GM12878 (cell line): ENCODE measurements around the gene PLS3. TPM values are rescaled to one million over a fixed set of nuclear protein-coding genes. Genes with fewer than 3 reads are reported as not detected.

Source experiments
- ATF7 ChIP-seq: fragments of 450-650 bp; IDR thresholded peaks from 2 replicates; pipeline ENCODE4 v1.6.1; 2016; ENCODE audit warnings: low read depth, mild to moderate bottlenecking
- BACH1 ChIP-seq: fragments of 450-650 bp; IDR thresholded peaks from 2 replicates; pipeline ENCODE4 v1.6.1; 2017; ENCODE audit warnings: mild to moderate bottlenecking, borderline replicate concordance
- BRCA1 ChIP-seq: IDR thresholded peaks from 2 replicates; pipeline ENCODE4 v1.6.1; 2011; ENCODE audit warnings: low read depth, low read length, improper control_type of control experiment
- CBX3 ChIP-seq: fragments of 200-600 bp; sonication (generic); IDR thresholded peaks from 2 replicates; pipeline ENCODE4 v1.6.1; 2016; ENCODE audit warnings: low read depth, borderline replicate concordance
- CEBPB ChIP-seq, 2 experiments: fragments of 150-350 bp in 1 of 2; IDR thresholded peaks; 2 replicates each; pipeline ENCODE4 v1.6.1; 2012 to 2014; ENCODE audit warnings: low read depth in 2 of 2, low read length in 2 of 2, borderline replicate concordance in 1 of 2, inconsistent platforms in 1 of 2
- CREB1 ChIP-seq: IDR thresholded peaks from 2 replicates; pipeline ENCODE4 v1.6.1; 2012; ENCODE audit warnings: low read depth, mild to moderate bottlenecking, inconsistent platforms
- IRF4 ChIP-seq: IDR thresholded peaks from 2 replicates; pipeline ENCODE4 v1.6.1; 2011; ENCODE audit warnings: low read depth, low read length
- JUNB ChIP-seq: IDR thresholded peaks from 2 replicates; pipeline ENCODE4 v1.6.1; 2016; ENCODE audit warnings: antibody characterized with exemption, mild to moderate bottlenecking
- JUND ChIP-seq: IDR thresholded peaks from 2 replicates; pipeline ENCODE4 v1.6.1; 2012; ENCODE audit warnings: low read depth, mild to moderate bottlenecking, low read length, improper control_type of control experiment, moderate library complexity
- MAX ChIP-seq: IDR thresholded peaks from 2 replicates; pipeline ENCODE4 v1.6.1; 2012; ENCODE audit warnings: low read depth, low read length, improper control_type of control experiment
- NFIC ChIP-seq: IDR thresholded peaks from 2 replicates; pipeline ENCODE4 v1.6.1; 2012; ENCODE audit warnings: low read depth, mild to moderate bottlenecking, inconsistent platforms, low read length, moderate library complexity
- NR2F1 ChIP-seq: fragments of 450-650 bp; conservative IDR thresholded peaks from 2 replicates; pipeline ENCODE4 v1.6.1; 2017; ENCODE audit warnings: mild to moderate bottlenecking
- PAX5 ChIP-seq: IDR thresholded peaks from 2 replicates; pipeline ENCODE4 v1.6.1; 2011; ENCODE audit warnings: low read depth, low read length, borderline replicate concordance
- POLR2AphosphoS2 ChIP-seq: IDR thresholded peaks from 2 replicates; pipeline ENCODE4 v1.6.1; 2011; ENCODE audit warnings: low read depth, mild to moderate bottlenecking, low read length, improper control_type of control experiment, moderate library complexity
- POLR2AphosphoS5 ChIP-seq: IDR thresholded peaks from 2 replicates; pipeline ENCODE4 v1.6.1; 2011; ENCODE audit warnings: mild to moderate bottlenecking, low read length, inconsistent platforms
- SIN3A ChIP-seq: IDR thresholded peaks from 2 replicates; pipeline ENCODE4 v1.6.1; 2012; ENCODE audit warnings: low read depth, low read length, improper control_type of control experiment
- SMARCA5 ChIP-seq: fragments of 450-650 bp; IDR thresholded peaks from 2 replicates; pipeline ENCODE4 v1.6.1; 2017; ENCODE audit warnings: mild to moderate bottlenecking
- SMC3 ChIP-seq: IDR thresholded peaks from 2 replicates; pipeline ENCODE4 v1.6.1; 2011; ENCODE audit warnings: low read length, improper control_type of control experiment, borderline replicate concordance
- SREBF1 ChIP-seq: IDR thresholded peaks from 2 replicates; pipeline ENCODE4 v1.6.1; 2012; ENCODE audit warnings: mild to moderate bottlenecking, low read length
- TAF1 ChIP-seq: IDR thresholded peaks from 2 replicates; pipeline ENCODE4 v1.6.1; 2011; ENCODE audit warnings: mild to moderate bottlenecking, low read depth, low read length, borderline replicate concordance
- WRNIP1 ChIP-seq: IDR thresholded peaks from 2 replicates; pipeline ENCODE4 v1.6.1; 2011; ENCODE audit warnings: low read depth, low read length, improper control_type of control experiment, borderline replicate concordance
- YY1 ChIP-seq: IDR thresholded peaks from 2 replicates; pipeline ENCODE4 v1.6.1; 2011; ENCODE audit warnings: low read depth, mild to moderate bottlenecking, low read length
- ZBTB4 ChIP-seq: fragments of 450-650 bp; formaldehyde crosslinking; IDR thresholded peaks from 2 replicates; pipeline ENCODE4 v1.4.0; 2022; ENCODE audit warnings: mild to moderate bottlenecking, moderate library complexity
- ZNF207 ChIP-seq: fragments of 450-650 bp; IDR thresholded peaks from 2 replicates; pipeline ENCODE4 v1.6.1; 2014; ENCODE audit warnings: antibody characterized with exemption, mild to moderate bottlenecking, borderline replicate concordance
- ZSCAN29 ChIP-seq: fragments of 450-650 bp; IDR thresholded peaks from 2 replicates; pipeline ENCODE4 v1.6.1; 2017; ENCODE audit warnings: mild to moderate bottlenecking, moderate library complexity
- polyA plus RNA-seq, 11 experiments: library from polyadenylated mRNA; depleted of rRNA in 4 of 11; unstranded in 6 of 11; stranded (reverse) in 5 of 11; fragments of >200 nt; fragmentation: Nextera tagmentation in 4 of 11; fragmentation: Illumina TruSeq in 1 of 11; extraction: Ambion mirVana in 4 of 11; extraction: Trizol in 1 of 11; gene quantifications; 1 replicate in 1 of 11; 2 replicates in 10 of 11; pipeline versions ENCODE4 v1.2.1 to v1.2.3, GENCODE V29; 2011 to 2016; ENCODE audit warnings: inconsistent platforms in 2 of 11, missing spikeins in 2 of 11, low read depth in 1 of 11
- total RNA-seq, 4 experiments: library from RNA; depleted of rRNA in 3 of 4; stranded (reverse); fragments of >200 nt in 3 of 4; fragmentation: Illumina TruSeq in 1 of 4; extraction: Trizol in 1 of 4; gene quantifications; 2 replicates each; pipeline versions ENCODE4 v1.2.1 to v1.2.3, GENCODE V29; 2013 to 2021
- TF ChIP-seq, protein P1 (sequence below): fragments of 450-650 bp; conservative IDR thresholded peaks from 2 replicates; pipeline ENCODE4 v1.6.1; 2017; ENCODE audit warnings: mild to moderate bottlenecking, moderate library complexity
- TF ChIP-seq, protein P2 (sequence below): fragments of 450-650 bp; IDR thresholded peaks from 2 replicates; pipeline ENCODE4 v1.6.1; 2017; ENCODE audit warnings: low read depth, mild to moderate bottlenecking, moderate library complexity

The PLS3 gene
- total and polyA plus RNA-seq, 10 of the 15 experiments (the other 5 are each of a cell fraction or from before 2014, with no cell fraction given): 47.6 to 236 (median 174) TPM

GRCh38 chrX:115616943-115617563, 56.1 kb downstream of the PLS3 start (continued):
- no peak for TF ChIP-seq YY1
- TF ChIP-seq JUNB: peak; percentile 89
- no peak for TF ChIP-seq SMARCA5
- peak in 1 of 2 experiments; percentile 77; a peak in 1 of 4 replicates for TF ChIP-seq CEBPB (IDR thresholded peaks at IDR 0.05; ENCODE audit: borderline replicate concordance in 1 of 2, low read depth in 2 of 2, low read length in 2 of 2)
- TF ChIP-seq IRF4: peak; percentile 76
- peak; percentile 57; the same call in 1 of the 2 replicates for TF ChIP-seq ATF7
- TF ChIP-seq ZSCAN29: no peak
- TF ChIP-seq MAX: no peak
- TF ChIP-seq SREBF1: no peak
- TF ChIP-seq ZNF207: no peak
- no peak for TF ChIP-seq POLR2AphosphoS2
- no peak for TF ChIP-seq BRCA1
- no peak for TF ChIP-seq WRNIP1
- no peak for TF ChIP-seq ZBTB4 (CRISPR knock-in tag)
- TF ChIP-seq CREB1: no peak
- TF ChIP-seq, protein P1, sequence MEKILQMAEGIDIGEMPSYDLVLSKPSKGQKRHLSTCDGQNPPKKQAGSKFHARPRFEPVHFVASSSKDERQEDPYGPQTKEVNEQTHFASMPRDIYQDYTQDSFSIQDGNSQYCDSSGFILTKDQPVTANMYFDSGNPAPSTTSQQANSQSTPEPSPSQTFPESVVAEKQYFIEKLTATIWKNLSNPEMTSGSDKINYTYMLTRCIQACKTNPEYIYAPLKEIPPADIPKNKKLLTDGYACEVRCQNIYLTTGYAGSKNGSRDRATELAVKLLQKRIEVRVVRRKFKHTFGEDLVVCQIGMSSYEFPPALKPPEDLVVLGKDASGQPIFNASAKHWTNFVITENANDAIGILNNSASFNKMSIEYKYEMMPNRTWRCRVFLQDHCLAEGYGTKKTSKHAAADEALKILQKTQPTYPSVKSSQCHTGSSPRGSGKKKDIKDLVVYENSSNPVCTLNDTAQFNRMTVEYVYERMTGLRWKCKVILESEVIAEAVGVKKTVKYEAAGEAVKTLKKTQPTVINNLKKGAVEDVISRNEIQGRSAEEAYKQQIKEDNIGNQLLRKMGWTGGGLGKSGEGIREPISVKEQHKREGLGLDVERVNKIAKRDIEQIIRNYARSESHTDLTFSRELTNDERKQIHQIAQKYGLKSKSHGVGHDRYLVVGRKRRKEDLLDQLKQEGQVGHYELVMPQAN: no peak
- TF ChIP-seq, protein P2, sequence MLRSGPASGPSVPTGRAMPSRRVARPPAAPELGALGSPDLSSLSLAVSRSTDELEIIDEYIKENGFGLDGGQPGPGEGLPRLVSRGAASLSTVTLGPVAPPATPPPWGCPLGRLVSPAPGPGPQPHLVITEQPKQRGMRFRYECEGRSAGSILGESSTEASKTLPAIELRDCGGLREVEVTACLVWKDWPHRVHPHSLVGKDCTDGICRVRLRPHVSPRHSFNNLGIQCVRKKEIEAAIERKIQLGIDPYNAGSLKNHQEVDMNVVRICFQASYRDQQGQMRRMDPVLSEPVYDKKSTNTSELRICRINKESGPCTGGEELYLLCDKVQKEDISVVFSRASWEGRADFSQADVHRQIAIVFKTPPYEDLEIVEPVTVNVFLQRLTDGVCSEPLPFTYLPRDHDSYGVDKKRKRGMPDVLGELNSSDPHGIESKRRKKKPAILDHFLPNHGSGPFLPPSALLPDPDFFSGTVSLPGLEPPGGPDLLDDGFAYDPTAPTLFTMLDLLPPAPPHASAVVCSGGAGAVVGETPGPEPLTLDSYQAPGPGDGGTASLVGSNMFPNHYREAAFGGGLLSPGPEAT: peak; percentile 67; the same call in 1 of the 2 replicates
- TF ChIP-seq NFIC: peak; percentile 93
- TF ChIP-seq TAF1: no peak
- no peak for TF ChIP-seq SIN3A
- 0 out of 2 replicates have a peak, but pooled peaks have one; percentile 22 for TF ChIP-seq PAX5
- TF ChIP-seq JUND: peak; percentile 69; the same call in 1 of the 2 replicates
- TF ChIP-seq CBX3: no peak
- TF ChIP-seq POLR2AphosphoS5: no peak
- no peak for TF ChIP-seq NR2F1
- TF ChIP-seq SMC3: no peak
- peak; percentile 37; the same call in 1 of the 2 replicates for TF ChIP-seq BACH1
